GM23338 (cell line): Measurements from ENCODE around the gene MLLT10. TPM values are rescaled to one million over a fixed set of nuclear protein-coding genes. Genes with fewer than 3 reads are reported as not detected.

Experiments used
- ATAC-seq: fragments of 200-7000 bp; cut with Tn5 transposase; 3 replicates; pipeline ENCODE4 v1.9.1; 2020
- DNase-seq: peaks from one replicate; pipeline ENCODE4 v3.0.0-alpha.2; 2015; ENCODE audit warnings: low spot score
- H2AFZ ChIP-seq: fragments of 200-600 bp; sonication (generic); 2 replicates; pipeline ENCODE4 v1.8.0; 2016; ENCODE audit warnings: antibody characterized with exemption, mild to moderate bottlenecking, moderate library complexity
- H3F3A ChIP-seq: fragments of 200-600 bp; sonication (generic); replicated peaks from 2 replicates; pipeline ENCODE4 v1.8.0; 2017; ENCODE audit warnings: antibody characterized with exemption, mixed run types, low read depth
- H3K27ac ChIP-seq: fragments of 200-600 bp; sonication (generic); 2 replicates; pipeline ENCODE4 v1.6.1; 2016; ENCODE audit warnings: low read depth
- H3K27me3 ChIP-seq: fragments of 200-600 bp; sonication (generic); 2 replicates; pipeline ENCODE4 v1.8.0; 2016; ENCODE audit warnings: mild to moderate bottlenecking, mixed run types, moderate library complexity; ENCODE audit not compliant: insufficient read depth
- H3K36me3 ChIP-seq: fragments of 200-600 bp; sonication (generic); 2 replicates; pipeline ENCODE4 v1.8.0; 2016; ENCODE audit warnings: mild to moderate bottlenecking; ENCODE audit not compliant: insufficient read depth
- H3K4me1 ChIP-seq: fragments of 200-600 bp; sonication (generic); 2 replicates; pipeline ENCODE4 v1.8.0; 2016; ENCODE audit warnings: mild to moderate bottlenecking, moderate library complexity; ENCODE audit not compliant: insufficient read depth
- H3K4me2 ChIP-seq: fragments of 200-600 bp; sonication (generic); 2 replicates; pipeline ENCODE4 v1.7.1; 2017; ENCODE audit warnings: mixed run types
- H3K4me3 ChIP-seq: fragments of 200-600 bp; sonication (generic); 2 replicates; pipeline ENCODE4 v1.6.1; 2016; ENCODE audit warnings: mixed run types
- H3K79me2 ChIP-seq: fragments of 200-600 bp; sonication (generic); replicated peaks from 2 replicates; pipeline ENCODE4 v1.8.0; 2017; ENCODE audit warnings: mild to moderate bottlenecking; ENCODE audit not compliant: insufficient read depth
- H3K9me2 ChIP-seq: fragments of 200-600 bp; sonication (generic); 2 replicates; pipeline ENCODE4 v1.8.0; 2017; ENCODE audit not compliant: insufficient read depth
- H4K20me1 ChIP-seq: fragments of 200-600 bp; sonication (generic); replicated peaks from 2 replicates; pipeline ENCODE4 v1.8.0; 2017; ENCODE audit warnings: mild to moderate bottlenecking; ENCODE audit not compliant: insufficient read depth
- H3K27ac Mint-ChIP-seq: 2 replicates; pipeline ENCODE4 v1.8.0; 2020; ENCODE audit warnings: inconsistent platforms, mild to moderate bottlenecking, moderate library complexity, mixed read lengths
- H3K27me3 Mint-ChIP-seq: 3 replicates; pipeline ENCODE4 v1.8.0; 2022; ENCODE audit warnings: low read depth, mild to moderate bottlenecking, moderate library complexity, mixed read lengths, inconsistent platforms; ENCODE audit not compliant: insufficient read depth, poor library complexity
- H3K36me3 Mint-ChIP-seq: 3 replicates; pipeline ENCODE4 v1.8.0; 2021; ENCODE audit warnings: low read depth, mild to moderate bottlenecking, inconsistent platforms, moderate library complexity, mixed read lengths
- H3K4me1 Mint-ChIP-seq: 3 replicates; pipeline ENCODE4 v1.8.0; 2020; ENCODE audit warnings: mild to moderate bottlenecking, inconsistent platforms, mixed read lengths
- H3K4me3 Mint-ChIP-seq: 3 replicates; pipeline ENCODE4 v1.8.0; 2021; ENCODE audit warnings: moderate library complexity, mild to moderate bottlenecking, inconsistent platforms, mixed read lengths
- H3K9me3 Mint-ChIP-seq: 3 replicates; pipeline ENCODE4 v1.8.0; 2020; ENCODE audit warnings: moderate library complexity, mild to moderate bottlenecking, inconsistent platforms, mixed read lengths
- CREB1 ChIP-seq: fragments of 250-450 bp; sonication (Bioruptor Pico); IDR thresholded peaks from 2 replicates; pipeline ENCODE4 v1.5.0; 2020; ENCODE audit warnings: low read depth, mild to moderate bottlenecking, moderate library complexity
- ETS1 ChIP-seq: IDR thresholded peaks from 2 replicates; pipeline ENCODE4 v1.6.1; 2016; ENCODE audit warnings: antibody characterized with exemption
- EZH2 ChIP-seq: fragments of 200-600 bp; sonication (generic); IDR thresholded peaks from one replicate; pipeline ENCODE4 v1.8.0; 2017; ENCODE audit warnings: antibody characterized with exemption, mild to moderate bottlenecking, low read depth; ENCODE audit not compliant: unreplicated experiment
- JUNB ChIP-seq: IDR thresholded peaks from one replicate; pipeline ENCODE4 v1.6.1; 2016; ENCODE audit warnings: antibody characterized with exemption; ENCODE audit not compliant: unreplicated experiment
- NANOG ChIP-seq: IDR thresholded peaks from 2 replicates; pipeline ENCODE4 v1.6.1; 2016; ENCODE audit warnings: antibody characterized with exemption, borderline replicate concordance
- POLR2AphosphoS5 ChIP-seq: IDR thresholded peaks from 2 replicates; pipeline ENCODE4 v1.6.1; 2016; ENCODE audit warnings: antibody characterized with exemption, low read depth
- STAT1 ChIP-seq: IDR thresholded peaks from one replicate; pipeline ENCODE4 v1.6.1; 2016; ENCODE audit warnings: antibody characterized with exemption; ENCODE audit not compliant: unreplicated experiment
- ZNF114 ChIP-seq: fragments of 250-450 bp; sonication (Bioruptor Pico); IDR thresholded peaks from 2 replicates; pipeline ENCODE4 v1.5.0; 2020; ENCODE audit warnings: mild to moderate bottlenecking, moderate library complexity
- ZNF331 ChIP-seq: fragments of 250-450 bp; sonication (Bioruptor Pico); IDR thresholded peaks from 2 replicates; pipeline ENCODE4 v1.5.0; 2020; ENCODE audit warnings: low read depth, mild to moderate bottlenecking, moderate library complexity
- ZNF462 ChIP-seq: fragments of 250-450 bp; sonication (Bioruptor Pico); IDR thresholded peaks from 2 replicates; pipeline ENCODE4 v1.5.0; 2020; ENCODE audit warnings: mild to moderate bottlenecking, moderate library complexity
- polyA plus RNA-seq: library from polyadenylated mRNA; unstranded; fragments of >200 nt; fragmentation: Nextera tagmentation; extraction: Ambion mirVana; gene quantifications from 2 replicates; pipeline ENCODE4 v1.2.1, GENCODE V29; 2016
- total RNA-seq: library from RNA; depleted of rRNA; stranded (reverse); fragments of >200 nt; shearing (Covaris generic); gene quantifications from 2 replicates; pipeline ENCODE4 v1.2.3, GENCODE V29; 2014
- TF ChIP-seq, protein P1 (sequence below), 2 experiments: fragments of 200-600 bp in 1 of 2; sonication (generic) in 1 of 2; conservative IDR thresholded peaks; 2 replicates each; pipeline versions ENCODE4 v1.5.1 to v1.6.1; 2016 to 2017; ENCODE audit warnings: antibody characterized with exemption in 2 of 2, low read depth in 2 of 2, mild to moderate bottlenecking in 2 of 2, moderate library complexity in 1 of 2
- TF ChIP-seq, protein P2 (sequence below): IDR thresholded peaks from one replicate; pipeline ENCODE4 v1.6.1; 2018; ENCODE audit warnings: antibody characterized with exemption; ENCODE audit not compliant: unreplicated experiment

The MLLT10 gene
- total and polyA plus RNA-seq, 2 experiments from 2014 or later: 28.8 to 55.4 TPM

DNA sequence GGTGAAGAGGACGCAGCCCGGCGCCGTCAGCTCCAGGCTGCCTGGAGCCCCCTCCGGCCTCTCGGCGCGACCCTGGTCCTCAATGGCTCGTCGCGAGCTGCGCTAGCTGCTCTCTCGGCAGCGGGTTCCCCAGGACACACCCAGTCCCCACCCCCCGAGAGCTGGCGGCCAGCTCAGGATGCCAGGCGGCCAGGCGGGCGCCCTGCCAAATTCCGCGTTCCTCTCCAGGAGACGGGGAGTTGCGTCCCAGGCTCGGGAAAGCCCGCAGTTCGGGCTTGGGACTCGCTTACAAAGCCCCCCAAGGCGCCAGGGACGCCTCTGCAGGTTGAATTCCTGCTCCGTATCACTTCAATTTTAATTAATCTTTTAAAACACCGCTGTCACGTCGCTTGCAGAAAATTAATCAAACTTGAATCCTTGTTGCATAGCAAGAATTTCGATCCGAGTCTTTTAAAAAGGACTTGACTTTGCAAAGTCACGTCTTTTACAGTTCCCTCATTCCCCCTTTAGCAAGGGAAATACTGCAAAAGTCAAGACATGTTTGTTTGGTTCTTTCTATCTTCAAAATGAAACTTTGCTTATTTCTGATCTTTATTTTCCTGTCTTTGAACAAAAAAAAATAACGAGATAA, 36.7 kb upstream of the MLLT10 start:
- H4K20me1 ChIP-seq: no peaks in the 10 kb centered on the region
- Mint-ChIP-seq H3K27ac (no peak overlapping the region), H3K9me3 (no peaks in the 10 kb centered on the region), H3K4me3 (peak overlapping the region; percentile 81), H3K27me3 (peaks cover 57% of the 10 kb centered on the region), H3K36me3 (peaks cover 2% of the 10 kb centered on the region), H3K4me1 (peaks cover 57% of the 10 kb centered on the region)
- H3K9me2 ChIP-seq: no peaks in the 10 kb centered on the region
- peak overlapping the region; percentile 76 for H3K4me3 ChIP-seq
- peak overlapping the region; percentile 78 for H3K4me2 ChIP-seq
- H3F3A ChIP-seq: peaks cover 14% of the 10 kb centered on the region; the same call in 1 of the 2 replicates
- TF ChIP-seq, protein P1, sequence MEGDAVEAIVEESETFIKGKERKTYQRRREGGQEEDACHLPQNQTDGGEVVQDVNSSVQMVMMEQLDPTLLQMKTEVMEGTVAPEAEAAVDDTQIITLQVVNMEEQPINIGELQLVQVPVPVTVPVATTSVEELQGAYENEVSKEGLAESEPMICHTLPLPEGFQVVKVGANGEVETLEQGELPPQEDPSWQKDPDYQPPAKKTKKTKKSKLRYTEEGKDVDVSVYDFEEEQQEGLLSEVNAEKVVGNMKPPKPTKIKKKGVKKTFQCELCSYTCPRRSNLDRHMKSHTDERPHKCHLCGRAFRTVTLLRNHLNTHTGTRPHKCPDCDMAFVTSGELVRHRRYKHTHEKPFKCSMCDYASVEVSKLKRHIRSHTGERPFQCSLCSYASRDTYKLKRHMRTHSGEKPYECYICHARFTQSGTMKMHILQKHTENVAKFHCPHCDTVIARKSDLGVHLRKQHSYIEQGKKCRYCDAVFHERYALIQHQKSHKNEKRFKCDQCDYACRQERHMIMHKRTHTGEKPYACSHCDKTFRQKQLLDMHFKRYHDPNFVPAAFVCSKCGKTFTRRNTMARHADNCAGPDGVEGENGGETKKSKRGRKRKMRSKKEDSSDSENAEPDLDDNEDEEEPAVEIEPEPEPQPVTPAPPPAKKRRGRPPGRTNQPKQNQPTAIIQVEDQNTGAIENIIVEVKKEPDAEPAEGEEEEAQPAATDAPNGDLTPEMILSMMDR (conservative IDR thresholded peaks at IDR 0.05; ENCODE audit: low read depth in 2 of 2): no peak
- TF ChIP-seq CREB1 (CRISPR knock-in tag): no peak
- TF ChIP-seq NANOG: no peak
- TF ChIP-seq, protein P2, sequence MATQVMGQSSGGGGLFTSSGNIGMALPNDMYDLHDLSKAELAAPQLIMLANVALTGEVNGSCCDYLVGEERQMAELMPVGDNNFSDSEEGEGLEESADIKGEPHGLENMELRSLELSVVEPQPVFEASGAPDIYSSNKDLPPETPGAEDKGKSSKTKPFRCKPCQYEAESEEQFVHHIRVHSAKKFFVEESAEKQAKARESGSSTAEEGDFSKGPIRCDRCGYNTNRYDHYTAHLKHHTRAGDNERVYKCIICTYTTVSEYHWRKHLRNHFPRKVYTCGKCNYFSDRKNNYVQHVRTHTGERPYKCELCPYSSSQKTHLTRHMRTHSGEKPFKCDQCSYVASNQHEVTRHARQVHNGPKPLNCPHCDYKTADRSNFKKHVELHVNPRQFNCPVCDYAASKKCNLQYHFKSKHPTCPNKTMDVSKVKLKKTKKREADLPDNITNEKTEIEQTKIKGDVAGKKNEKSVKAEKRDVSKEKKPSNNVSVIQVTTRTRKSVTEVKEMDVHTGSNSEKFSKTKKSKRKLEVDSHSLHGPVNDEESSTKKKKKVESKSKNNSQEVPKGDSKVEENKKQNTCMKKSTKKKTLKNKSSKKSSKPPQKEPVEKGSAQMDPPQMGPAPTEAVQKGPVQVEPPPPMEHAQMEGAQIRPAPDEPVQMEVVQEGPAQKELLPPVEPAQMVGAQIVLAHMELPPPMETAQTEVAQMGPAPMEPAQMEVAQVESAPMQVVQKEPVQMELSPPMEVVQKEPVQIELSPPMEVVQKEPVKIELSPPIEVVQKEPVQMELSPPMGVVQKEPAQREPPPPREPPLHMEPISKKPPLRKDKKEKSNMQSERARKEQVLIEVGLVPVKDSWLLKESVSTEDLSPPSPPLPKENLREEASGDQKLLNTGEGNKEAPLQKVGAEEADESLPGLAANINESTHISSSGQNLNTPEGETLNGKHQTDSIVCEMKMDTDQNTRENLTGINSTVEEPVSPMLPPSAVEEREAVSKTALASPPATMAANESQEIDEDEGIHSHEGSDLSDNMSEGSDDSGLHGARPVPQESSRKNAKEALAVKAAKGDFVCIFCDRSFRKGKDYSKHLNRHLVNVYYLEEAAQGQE: no peak
- TF ChIP-seq JUNB: no peak
- TF ChIP-seq ETS1: no peak
- TF ChIP-seq ZNF114 (CRISPR knock-in tag): no peak
- TF ChIP-seq ZNF331 (CRISPR knock-in tag): no peak
- no peak for TF ChIP-seq EZH2
- TF ChIP-seq POLR2AphosphoS5: no peak
- no peak for TF ChIP-seq ZNF462
- TF ChIP-seq STAT1: no peak
- ATAC-seq (peak; percentile 9), DNase-seq (peak; percentile 91)
- no peaks in the 10 kb centered on the region for H3K36me3 ChIP-seq
- peaks cover 4% of the 10 kb centered on the region; the same call in 1 of the 2 replicates for H3K79me2 ChIP-seq
- peaks cover 53% of the 10 kb centered on the region for H3K4me1 ChIP-seq
- no peak overlapping the region for H2AFZ ChIP-seq
- H3K27ac ChIP-seq: no peak overlapping the region
- H3K27me3 ChIP-seq: peaks cover 69% of the 10 kb centered on the region
